ENCODE measurements around the gene PANK4. TPM values are rescaled to one million over a fixed set of nuclear protein-coding genes. Genes with fewer than 3 reads are reported as not detected.

The PANK4 gene
- polyA plus RNA-seq, 1 experiment, result 10.9 TPM

GRCh38 chr1:2472109-2472508 lies 54.3 kb downstream of the PANK4 start:
- TF ChIP-seq CTCF (IDR thresholded peaks at IDR 0.05; ENCODE audit: low read depth, low read length), result no peak
- ChIA-PET POLR2A (no interaction called here), CTCF (no interaction called here)
- H3K4me3 ChIP-seq (ENCODE audit: low read depth, low read length), result no peak overlapping the region
- H3K27ac ChIP-seq (ENCODE audit: low read depth, low read length), result no peak overlapping the region
- no peaks in the 10 kb centered on the region; the same call in 1 of the 2 replicates for H3K9me3 ChIP-seq (ENCODE audit: control insufficient read depth, insufficient read depth, low read length)
- peaks cover 35% of the 10 kb centered on the region for H3K27me3 ChIP-seq (ENCODE audit: control insufficient read depth, insufficient read depth, low read length)
- DNase-seq (ENCODE audit: low read depth, low spot score), result no peak

GRCh38 chr1:2471587-2472001 lies 54.8 kb downstream of the PANK4 start:
- no peak for DNase-seq (ENCODE audit: low read depth, low spot score)
- Histone ChIP-seq H3K27ac (ENCODE audit: low read depth, low read length) (no peak overlapping the region), H3K4me3 (ENCODE audit: low read depth, low read length) (no peak overlapping the region), H3K9me3 (ENCODE audit: control insufficient read depth, insufficient read depth, low read length) (no peaks in the 10 kb centered on the region; the same call in 1 of the 2 replicates), H3K27me3 (ENCODE audit: control insufficient read depth, insufficient read depth, low read length) (peaks cover 35% of the 10 kb centered on the region)
- ChIA-PET CTCF (no interaction called here), POLR2A (no interaction called here)
- TF ChIP-seq CTCF (IDR thresholded peaks at IDR 0.05; ENCODE audit: low read depth, low read length), result no peak

- Histone ChIP-seq H3K27ac (ENCODE audit: low read depth, low read length) (no peak overlapping the region), H3K9me3 (ENCODE audit: control insufficient read depth, insufficient read depth, low read length) (no peaks in the 10 kb centered on the region; the same call in 1 of the 2 replicates), H3K4me3 (ENCODE audit: low read depth, low read length) (no peak overlapping the region), H3K27me3 (ENCODE audit: control insufficient read depth, insufficient read depth, low read length) (peaks cover 35% of the 10 kb centered on the region)
- ChIA-PET CTCF (no interaction called here), POLR2A (no interaction called here)
- no peak for DNase-seq (ENCODE audit: low read depth, low spot score)
- no peak for TF ChIP-seq CTCF (IDR thresholded peaks at IDR 0.05; ENCODE audit: low read depth, low read length)
Observed at GRCh38 chr1:2471159-2471471, 55.3 kb downstream of the PANK4 start.

- ChIA-PET CTCF (no interaction called here), POLR2A (no interaction called here)
- no peak for DNase-seq (ENCODE audit: low read depth, low spot score)
- no peak for TF ChIP-seq CTCF (IDR thresholded peaks at IDR 0.05; ENCODE audit: low read depth, low read length)
- H3K27me3 ChIP-seq (ENCODE audit: control insufficient read depth, insufficient read depth, low read length), result peaks cover 31% of the 10 kb centered on the region
- no peak overlapping the region for H3K27ac ChIP-seq (ENCODE audit: low read depth, low read length)
- no peaks in the 10 kb centered on the region; the same call in 1 of the 2 replicates for H3K9me3 ChIP-seq (ENCODE audit: control insufficient read depth, insufficient read depth, low read length)
- no peak overlapping the region for H3K4me3 ChIP-seq (ENCODE audit: low read depth, low read length)
Observed at GRCh38 chr1:2470290-2471158, 55.9 kb downstream of the PANK4 start.

- Histone ChIP-seq H3K4me3 (ENCODE audit: low read depth, low read length) (no peak overlapping the region), H3K9me3 (ENCODE audit: control insufficient read depth, insufficient read depth, low read length) (no peaks in the 10 kb centered on the region; the same call in 1 of the 2 replicates), H3K27me3 (ENCODE audit: control insufficient read depth, insufficient read depth, low read length) (peaks cover 34% of the 10 kb centered on the region), H3K27ac (ENCODE audit: low read depth, low read length) (no peak overlapping the region)
- CTCF ChIA-PET, result no interaction called here
- TF ChIP-seq CTCF (IDR thresholded peaks at IDR 0.05; ENCODE audit: low read depth, low read length), result no peak
- DNase-seq (ENCODE audit: low read depth, low spot score), result no peak
- POLR2A ChIA-PET, result no interaction called here
Observed at GRCh38 chr1:2469103-2469940, 57.1 kb downstream of the PANK4 start.
